Adrenal gland (tissue), 5 donors: ENCODE data around the gene SCN11A.
A peak's percentile ranks its signal among the peaks of the same experiment; 100 is the strongest.

Experiments used
- CTCF ChIP-seq, 6 experiments: fragments of 450-650 bp in 4 of 6; fragments of 200-600 bp in 2 of 6; sonication (generic) in 1 of 6; IDR thresholded peaks; 1 replicate in 5 of 6; 2 replicates in 1 of 6; pipeline versions ENCODE4 v1.5.1 to v1.8.0; 2016 to 2021; ENCODE audit warnings: antibody characterized with exemption in 6 of 6, mild to moderate bottlenecking in 2 of 6, moderate library complexity in 1 of 6
- POLR2A ChIP-seq, 2 donors: fragments of 450-650 bp; IDR thresholded peaks; one replicate each; pipeline ENCODE4 v1.6.1; 2017; ENCODE audit warnings: antibody characterized with exemption in 2 of 2, mild to moderate bottlenecking in 2 of 2, moderate library complexity in 1 of 2
- donor health status: DM: no; HTN: no; CAD: no.

GRCh38 chr3:39101022-39101689 is 49.4 kb upstream of the SCN11A start:
- TF ChIP-seq POLR2A (IDR thresholded peaks at IDR 0.05) (no peak), CTCF (IDR thresholded peaks at IDR 0.05) (peak; percentile 33 to 63 (median 54))
